Activated CD8-positive, alpha-beta memory T cell treated with anti-CD3 and anti-CD28 coated beads, Interleukin-2, amount 50 U/mL, for 1 hour (primary cell): ENCODE measurements around the gene RNMT.
"Not testable (repeated sequence)": the region's sequence is repeated elsewhere in the genome, so short reads cannot be mapped to it uniquely, and the experiment has no call there.

ENCODE experiments used
- DNase-seq: peaks from one replicate; pipeline ENCODE4 v3.0.0-alpha.2; 2020; ENCODE audit errors: extremely low read depth

RNMT gene

DNA sequence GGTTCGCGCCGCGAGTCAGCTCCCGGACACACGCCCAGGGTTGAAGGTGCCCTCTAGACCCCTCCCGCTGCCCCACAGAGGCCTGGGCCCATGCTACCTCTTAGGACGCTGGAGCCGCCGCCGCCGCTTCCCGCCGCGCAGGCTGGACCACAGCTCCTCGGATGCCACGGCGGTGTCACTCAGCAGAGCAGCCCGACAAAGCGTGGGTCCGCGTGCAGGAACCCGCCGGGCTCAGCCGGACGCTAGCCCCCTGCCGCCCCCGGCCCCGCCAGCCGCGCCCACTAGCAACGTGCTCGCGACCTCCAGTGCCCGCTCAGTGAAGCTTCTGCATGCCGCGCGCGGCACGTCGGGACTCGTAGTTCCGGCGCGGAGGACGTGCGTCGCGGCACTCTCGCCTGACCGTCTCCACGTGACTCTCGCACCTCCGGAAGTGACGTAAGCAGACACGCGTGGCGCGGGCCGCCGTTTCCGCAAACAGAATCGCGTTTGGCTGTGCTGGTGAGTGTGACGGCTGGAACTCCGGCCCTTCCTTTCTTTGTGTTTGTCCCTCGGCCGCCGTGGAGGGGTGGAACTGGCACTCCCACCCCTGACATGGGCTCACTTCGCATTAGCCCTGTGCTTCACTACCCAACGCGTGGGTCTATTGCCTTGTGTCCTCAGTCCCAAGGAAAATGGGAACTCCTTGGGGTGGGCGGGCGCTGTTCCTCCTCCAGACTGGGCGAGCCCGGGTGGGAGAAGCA lies at the start of gene RNMT, which contains the start of gene FAM210A:
RNMT (plus strand) TSS at position 442 of the 740 bp plus-strand sequence. CDS start 4,845 bp downstream, outside the sequence.
FAM210A (minus strand) TSS at position 327 of the 740 bp plus-strand sequence. CDS start 44,481 bp downstream, outside the sequence.
- peak; percentile 78 for DNase-seq

- DNase-seq = not testable (repeated sequence)
Observed at GRCh38 chr18:13677350-13677749, 49.1 kb upstream of the RNMT start.

GRCh38 chr18:13680612-13681011 lies 45.9 kb upstream of the RNMT start:
- no peak for DNase-seq

GRCh38 chr18:13681701-13682100 lies 44.8 kb upstream of the RNMT start:
- no peak for DNase-seq

GRCh38 chr18:13684546-13684945 lies 41.9 kb upstream of the RNMT start:
- no peak for DNase-seq

DNA sequence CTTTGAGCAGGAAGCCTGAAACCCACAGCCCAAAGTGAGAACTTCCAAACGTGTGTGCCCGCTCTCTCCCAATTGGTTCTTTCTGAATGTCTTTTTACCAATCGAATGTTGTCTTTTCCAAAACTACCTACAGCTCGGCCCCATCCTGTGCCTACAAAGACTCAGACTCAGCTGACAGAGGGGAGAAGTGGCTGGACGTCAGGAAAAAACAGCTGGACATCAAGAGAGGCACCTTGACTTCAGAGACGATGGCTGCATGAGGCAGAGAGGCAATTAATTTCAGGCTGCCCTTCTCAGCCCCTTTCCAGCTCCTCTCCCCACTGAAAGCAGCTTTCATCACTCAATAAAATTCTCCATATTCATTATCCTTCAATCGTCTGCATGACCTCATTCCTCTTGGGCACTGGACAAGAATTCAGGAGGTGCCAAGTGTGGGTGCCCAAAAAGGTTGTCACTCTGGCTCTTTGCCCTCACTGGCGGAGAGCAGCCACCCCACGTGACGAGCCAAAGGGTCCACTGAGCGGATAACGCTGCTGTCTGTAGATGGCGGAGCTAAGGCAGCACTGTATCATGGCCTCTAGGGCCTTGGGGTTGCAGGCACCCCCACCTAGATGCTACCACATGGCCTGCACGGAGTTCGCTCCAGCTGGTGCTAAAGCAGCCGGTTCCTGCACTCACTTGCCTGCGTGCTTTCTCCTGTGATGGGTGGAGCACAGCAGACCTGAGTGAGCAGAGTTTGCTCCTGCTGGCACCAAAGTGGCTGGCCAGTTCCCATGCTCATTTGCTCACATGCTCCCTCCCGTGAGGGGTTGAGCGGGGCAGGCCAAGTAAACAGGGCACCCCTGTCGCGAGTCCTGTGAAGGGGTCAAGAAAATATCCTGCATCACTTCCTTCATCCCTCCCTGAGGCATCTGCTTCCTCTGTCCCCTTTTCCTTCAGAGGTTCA lies 38.0 kb upstream of the RNMT start:
- no peak for DNase-seq

DNA sequence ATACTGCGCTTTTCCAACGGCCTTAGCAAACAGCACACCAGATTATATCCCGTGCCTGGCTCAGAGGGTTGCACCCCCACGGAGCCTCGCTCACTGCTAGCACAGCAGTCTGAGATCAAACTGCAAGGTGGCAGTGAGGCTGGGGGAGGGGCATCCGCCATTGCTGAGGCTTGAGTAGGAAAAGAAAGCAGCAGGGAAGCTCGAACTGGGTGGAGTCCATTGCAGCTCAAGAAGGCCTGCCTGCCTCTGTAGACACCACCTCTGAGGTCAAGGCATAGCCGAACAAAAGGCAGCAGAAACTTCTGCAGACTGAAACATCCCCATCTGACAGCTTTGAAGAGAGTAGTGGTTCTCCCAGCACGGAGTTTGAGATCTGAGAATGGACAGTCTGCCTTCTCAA lies 36.4 kb upstream of the RNMT start:
- DNase-seq = not testable (repeated sequence)

DNA sequence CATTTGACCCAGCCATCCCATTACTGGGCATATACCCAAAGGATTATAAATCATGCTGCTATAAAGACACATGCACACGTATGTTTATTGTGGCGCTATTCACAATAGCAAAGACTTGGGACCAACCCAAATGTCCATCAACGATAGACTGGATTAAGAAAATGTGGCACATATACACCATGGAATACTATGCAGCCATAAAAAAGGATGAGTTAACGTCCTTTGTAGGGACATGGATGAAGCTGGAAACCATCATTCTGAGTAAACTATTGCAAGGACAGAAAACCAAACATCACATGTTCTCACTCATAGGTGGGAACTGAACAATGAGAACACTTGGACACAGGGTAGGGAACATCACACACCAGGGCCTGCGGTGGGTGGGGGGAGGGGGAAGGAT lies 31.1 kb upstream of the RNMT start:
- not testable (repeated sequence) for DNase-seq

DNA sequence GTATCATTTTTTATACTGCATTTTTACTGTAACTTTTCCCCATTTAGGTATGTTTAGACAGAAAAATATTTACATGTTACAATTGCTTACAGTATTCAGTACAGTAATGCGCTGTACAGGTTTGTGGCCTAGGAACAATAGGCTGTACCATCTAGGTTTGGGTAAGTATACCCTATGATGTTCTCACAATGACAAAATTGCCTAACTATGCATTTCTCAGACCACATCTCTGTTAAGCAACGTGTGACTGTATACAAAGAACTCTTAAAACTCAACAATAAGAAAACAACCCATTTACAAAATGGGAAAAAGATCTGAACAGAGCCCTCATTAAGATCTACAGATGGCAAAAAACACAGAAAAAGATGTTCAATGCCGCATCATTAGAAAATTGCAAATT lies 29.5 kb upstream of the RNMT start:
- DNase-seq = no peak

DNA sequence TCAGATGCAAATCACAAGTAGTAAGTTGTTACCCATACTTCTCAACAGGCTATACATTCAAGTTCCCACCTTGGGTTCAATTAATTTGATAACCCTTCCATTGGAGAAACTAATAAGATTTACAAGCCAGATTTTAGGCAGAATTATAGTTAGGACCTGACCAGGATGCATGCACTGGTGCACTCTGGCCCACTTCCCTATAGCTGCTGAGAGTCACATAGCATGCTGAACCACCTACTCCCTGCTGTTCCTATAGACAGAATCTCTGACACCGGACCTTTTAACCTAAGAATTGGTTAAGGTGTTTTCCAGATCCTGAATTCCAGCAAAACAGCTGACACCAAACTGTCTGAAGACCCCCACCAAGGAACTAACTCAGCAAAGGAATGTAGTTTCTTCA lies 26.3 kb upstream of the RNMT start:
- no peak for DNase-seq

DNA sequence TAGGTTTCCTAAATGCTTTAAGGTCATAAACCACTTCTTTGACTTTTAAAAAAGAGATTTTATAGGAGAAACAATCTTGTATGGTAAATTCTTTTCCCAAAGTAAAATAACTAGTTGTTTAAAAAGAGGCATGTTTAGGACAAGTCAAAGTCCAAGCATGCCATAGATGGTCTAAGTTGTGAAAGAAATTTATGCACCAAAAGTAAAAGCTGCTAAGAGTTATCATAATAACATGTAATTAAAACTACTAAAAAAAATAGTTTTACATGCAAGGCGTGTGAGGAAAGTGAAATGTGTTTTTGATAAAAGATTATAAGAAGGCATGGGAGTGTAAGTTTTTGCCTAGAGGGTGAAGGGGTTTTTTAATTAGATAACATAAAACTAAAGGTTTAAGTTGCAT lies 22.6 kb upstream of the RNMT start:
- no peak for DNase-seq

DNA sequence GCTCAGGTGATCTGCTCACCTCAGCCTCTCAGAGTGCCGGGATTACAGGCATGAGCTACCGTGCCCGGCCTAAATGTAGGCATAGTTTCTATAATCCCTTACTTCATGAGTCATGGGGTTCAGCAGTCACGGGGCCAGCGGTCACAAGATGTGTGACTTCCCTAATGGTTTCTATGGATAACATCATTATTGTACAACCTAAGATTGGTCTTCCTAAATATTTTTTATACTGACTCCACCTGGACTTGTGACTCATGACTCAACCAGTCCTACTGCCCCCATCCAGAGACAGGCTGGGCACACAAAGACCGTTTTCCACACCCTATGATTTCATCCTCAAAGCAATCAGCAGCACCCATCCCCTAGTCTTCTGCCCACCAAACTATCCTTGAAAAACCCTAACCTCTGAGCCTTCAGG lies 16.1 kb upstream of the RNMT start:
- no peak for DNase-seq

DNA sequence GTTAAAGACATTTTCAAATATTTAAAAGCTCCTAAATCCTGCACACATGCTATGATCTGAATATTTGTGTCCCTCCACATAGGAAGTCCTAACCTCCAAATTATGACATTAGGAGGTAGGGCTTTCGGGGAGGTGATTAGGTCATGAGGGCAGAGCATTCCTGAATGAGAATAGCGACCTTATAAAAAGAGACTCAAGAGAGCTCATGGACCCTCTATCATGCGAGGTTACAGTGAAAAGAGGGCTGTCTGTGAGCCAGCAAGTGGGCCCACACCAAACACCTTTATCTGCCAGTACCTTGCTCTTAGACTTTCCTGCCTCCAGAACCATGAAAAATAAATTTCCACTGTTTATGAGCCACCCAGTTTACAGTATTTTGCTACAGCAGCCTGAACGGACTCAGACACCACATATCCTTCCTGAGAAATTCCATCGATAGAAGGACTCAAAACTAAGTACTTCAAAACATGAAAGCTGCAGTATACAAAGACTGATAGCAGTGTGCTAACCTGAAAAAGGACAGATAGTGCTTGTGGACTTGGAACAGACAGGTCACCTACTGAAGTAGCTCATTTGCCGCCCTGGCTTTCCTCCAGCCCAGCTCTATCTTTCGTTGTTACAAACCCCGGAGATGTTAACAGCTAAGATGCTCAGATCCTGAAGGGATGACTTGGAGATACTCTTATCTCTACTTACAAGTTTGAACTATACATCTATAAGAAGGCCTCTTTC lies 13.9 kb upstream of the RNMT start:
- no peak for DNase-seq

DNA sequence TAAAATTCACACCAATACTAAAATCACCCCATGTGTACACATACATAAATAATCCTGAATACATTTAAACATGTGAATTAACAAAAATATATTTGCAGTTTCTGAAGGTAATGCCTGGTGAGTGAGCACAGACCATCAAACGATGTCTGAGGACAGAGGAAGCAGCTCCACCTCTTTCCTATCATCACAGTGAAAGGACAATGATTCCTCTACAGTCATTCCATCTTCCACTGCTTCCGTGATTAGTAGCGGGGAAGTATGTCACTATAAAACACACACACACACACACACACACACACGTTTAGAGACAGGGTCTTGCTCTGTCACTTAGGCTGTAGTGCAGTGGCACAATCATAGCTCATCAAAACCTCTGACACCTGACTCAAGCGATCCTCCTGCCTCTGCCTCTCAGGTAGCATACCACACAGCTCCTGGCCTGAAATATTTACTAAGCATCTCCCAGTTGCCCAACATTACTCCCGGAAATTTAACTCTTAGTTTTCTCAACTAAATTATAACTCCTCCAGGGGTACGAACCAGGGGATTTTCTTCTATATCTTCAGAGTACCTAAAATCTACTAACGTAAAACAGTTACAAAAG lies 12.9 kb upstream of the RNMT start:
- DNase-seq = no peak

GRCh38 chr18:13715330-13715729 lies 11.1 kb upstream of the RNMT start:
- no peak for DNase-seq

DNA sequence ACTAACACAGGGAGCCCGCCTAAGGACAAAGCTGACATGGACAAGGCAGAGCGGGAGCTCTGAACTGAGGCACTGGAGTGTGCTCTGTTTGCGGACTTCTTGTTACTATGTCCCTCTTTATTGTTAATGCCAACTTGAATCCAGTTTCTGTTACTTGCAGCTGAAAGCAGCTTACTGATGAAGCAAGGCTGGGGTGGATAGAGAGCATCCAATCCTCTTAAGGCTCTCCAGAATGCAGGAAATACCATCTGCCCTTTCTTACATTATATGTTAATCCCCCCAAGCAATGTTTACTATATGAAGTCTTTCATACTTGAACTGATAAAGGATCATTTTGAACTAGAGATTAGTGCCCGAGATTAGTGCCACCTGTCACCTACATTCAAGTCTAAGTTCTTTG lies 9.6 kb upstream of the RNMT start:
- no peak for DNase-seq

DNA sequence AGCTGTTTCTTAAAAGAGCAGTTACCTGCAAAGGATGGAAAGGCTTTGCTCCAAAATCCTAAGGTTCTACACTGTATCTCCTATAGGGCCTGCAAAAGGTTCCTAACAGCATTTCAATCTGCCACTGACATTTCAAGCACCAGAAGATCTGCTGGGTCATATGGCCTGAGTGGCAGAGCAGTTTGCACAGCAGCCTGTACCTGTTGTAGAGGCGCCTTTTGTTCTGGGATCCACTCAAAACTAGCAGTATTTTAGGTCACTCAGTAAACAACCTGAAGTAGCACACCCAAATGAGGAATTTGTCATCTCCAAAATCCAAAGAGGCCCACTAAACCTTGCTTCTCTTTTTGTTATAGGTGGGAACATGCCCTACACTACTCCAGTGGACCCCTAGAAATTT lies 6.3 kb upstream of the RNMT start:
- no peak for DNase-seq

DNA sequence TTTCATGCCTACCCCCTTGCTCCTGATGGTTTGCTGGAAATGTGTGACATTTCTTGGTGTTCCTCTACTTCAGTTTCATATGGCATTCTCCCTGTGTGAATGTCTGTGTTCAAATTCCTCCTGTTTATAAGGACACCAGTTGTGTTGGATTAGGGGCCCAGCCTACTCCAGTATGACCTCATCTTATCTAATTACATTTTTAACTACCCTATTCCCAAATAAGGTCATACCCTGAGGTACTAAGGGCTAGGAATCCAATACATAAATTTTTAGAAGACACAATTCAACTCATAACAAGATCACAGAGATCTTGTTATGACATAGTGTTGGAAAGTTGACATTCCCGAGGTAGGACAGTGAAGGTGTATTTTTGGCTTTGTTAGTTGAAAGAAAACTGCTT lies 5.6 kb upstream of the RNMT start:
- DNase-seq = no peak

- no peak for DNase-seq
Observed at GRCh38 chr18:13725566-13726231, 774 bp upstream of the RNMT start.

DNA sequence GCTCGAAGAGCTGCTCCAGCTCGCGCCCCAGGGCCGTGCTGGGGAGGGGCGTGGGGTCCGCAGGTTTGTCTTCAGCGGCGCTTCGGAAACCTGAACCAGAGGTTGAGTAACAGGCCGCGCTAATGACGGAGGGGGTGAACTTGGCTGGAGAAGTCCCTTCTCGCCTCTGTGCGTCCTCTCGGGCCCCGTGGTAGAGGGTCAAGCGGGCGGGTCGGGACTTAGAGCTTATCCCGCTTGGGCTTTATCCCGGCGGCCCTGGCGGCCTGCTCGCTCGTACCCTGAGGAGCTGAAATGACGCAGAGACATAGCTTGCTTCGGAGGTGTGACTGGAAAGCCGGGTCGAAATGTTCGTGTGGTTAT lies 479 bp downstream of the RNMT start:
- no peak for DNase-seq

GRCh38 chr18:13730481-13730880 lies 4.0 kb downstream of the RNMT start:
- DNase-seq = no peak
